GM23338 (cell line): ENCODE data around the gene EXOSC3. TPM values are rescaled to one million over a fixed set of nuclear protein-coding genes. Genes with fewer than 3 reads are reported as not detected.

Experiments
- ATAC-seq: fragments of 200-7000 bp; cut with Tn5 transposase; 3 replicates; pipeline ENCODE4 v1.9.1; 2020
- DNase-seq: peaks from one replicate; pipeline ENCODE4 v3.0.0-alpha.2; 2015; ENCODE audit warnings: low spot score
- H2AFZ ChIP-seq: fragments of 200-600 bp; sonication (generic); 2 replicates; pipeline ENCODE4 v1.8.0; 2016; ENCODE audit warnings: antibody characterized with exemption, mild to moderate bottlenecking, moderate library complexity
- H3F3A ChIP-seq: fragments of 200-600 bp; sonication (generic); replicated peaks from 2 replicates; pipeline ENCODE4 v1.8.0; 2017; ENCODE audit warnings: antibody characterized with exemption, mixed run types, low read depth
- H3K27ac ChIP-seq: fragments of 200-600 bp; sonication (generic); 2 replicates; pipeline ENCODE4 v1.6.1; 2016; ENCODE audit warnings: low read depth
- H3K27me3 ChIP-seq: fragments of 200-600 bp; sonication (generic); 2 replicates; pipeline ENCODE4 v1.8.0; 2016; ENCODE audit warnings: mild to moderate bottlenecking, mixed run types, moderate library complexity; ENCODE audit not compliant: insufficient read depth
- H3K36me3 ChIP-seq: fragments of 200-600 bp; sonication (generic); 2 replicates; pipeline ENCODE4 v1.8.0; 2016; ENCODE audit warnings: mild to moderate bottlenecking; ENCODE audit not compliant: insufficient read depth
- H3K4me1 ChIP-seq: fragments of 200-600 bp; sonication (generic); 2 replicates; pipeline ENCODE4 v1.8.0; 2016; ENCODE audit warnings: mild to moderate bottlenecking, moderate library complexity; ENCODE audit not compliant: insufficient read depth
- H3K4me2 ChIP-seq: fragments of 200-600 bp; sonication (generic); 2 replicates; pipeline ENCODE4 v1.7.1; 2017; ENCODE audit warnings: mixed run types
- H3K4me3 ChIP-seq: fragments of 200-600 bp; sonication (generic); 2 replicates; pipeline ENCODE4 v1.6.1; 2016; ENCODE audit warnings: mixed run types
- H3K79me2 ChIP-seq: fragments of 200-600 bp; sonication (generic); replicated peaks from 2 replicates; pipeline ENCODE4 v1.8.0; 2017; ENCODE audit warnings: mild to moderate bottlenecking; ENCODE audit not compliant: insufficient read depth
- H3K9me2 ChIP-seq: fragments of 200-600 bp; sonication (generic); 2 replicates; pipeline ENCODE4 v1.8.0; 2017; ENCODE audit not compliant: insufficient read depth
- H4K20me1 ChIP-seq: fragments of 200-600 bp; sonication (generic); replicated peaks from 2 replicates; pipeline ENCODE4 v1.8.0; 2017; ENCODE audit warnings: mild to moderate bottlenecking; ENCODE audit not compliant: insufficient read depth
- H3K27ac Mint-ChIP-seq: 2 replicates; pipeline ENCODE4 v1.8.0; 2020; ENCODE audit warnings: inconsistent platforms, mild to moderate bottlenecking, moderate library complexity, mixed read lengths
- H3K27me3 Mint-ChIP-seq: 3 replicates; pipeline ENCODE4 v1.8.0; 2022; ENCODE audit warnings: low read depth, mild to moderate bottlenecking, moderate library complexity, mixed read lengths, inconsistent platforms; ENCODE audit not compliant: insufficient read depth, poor library complexity
- H3K36me3 Mint-ChIP-seq: 3 replicates; pipeline ENCODE4 v1.8.0; 2021; ENCODE audit warnings: low read depth, mild to moderate bottlenecking, inconsistent platforms, moderate library complexity, mixed read lengths
- H3K4me1 Mint-ChIP-seq: 3 replicates; pipeline ENCODE4 v1.8.0; 2020; ENCODE audit warnings: mild to moderate bottlenecking, inconsistent platforms, mixed read lengths
- H3K4me3 Mint-ChIP-seq: 3 replicates; pipeline ENCODE4 v1.8.0; 2021; ENCODE audit warnings: moderate library complexity, mild to moderate bottlenecking, inconsistent platforms, mixed read lengths
- H3K9me3 Mint-ChIP-seq: 3 replicates; pipeline ENCODE4 v1.8.0; 2020; ENCODE audit warnings: moderate library complexity, mild to moderate bottlenecking, inconsistent platforms, mixed read lengths
- CREB1 ChIP-seq: fragments of 250-450 bp; sonication (Bioruptor Pico); IDR thresholded peaks from 2 replicates; pipeline ENCODE4 v1.5.0; 2020; ENCODE audit warnings: low read depth, mild to moderate bottlenecking, moderate library complexity
- EZH2 ChIP-seq: fragments of 200-600 bp; sonication (generic); IDR thresholded peaks from one replicate; pipeline ENCODE4 v1.8.0; 2017; ENCODE audit warnings: antibody characterized with exemption, mild to moderate bottlenecking, low read depth; ENCODE audit not compliant: unreplicated experiment
- EZH2phosphoT487 ChIP-seq: fragments of 200-600 bp; sonication (generic); IDR thresholded peaks from one replicate; pipeline ENCODE4 v1.8.1; 2018; ENCODE audit warnings: antibody characterized with exemption; ENCODE audit not compliant: unreplicated experiment
- JUNB ChIP-seq: IDR thresholded peaks from one replicate; pipeline ENCODE4 v1.6.1; 2016; ENCODE audit warnings: antibody characterized with exemption; ENCODE audit not compliant: unreplicated experiment
- NANOG ChIP-seq: IDR thresholded peaks from 2 replicates; pipeline ENCODE4 v1.6.1; 2016; ENCODE audit warnings: antibody characterized with exemption, borderline replicate concordance
- POLR2AphosphoS5 ChIP-seq: IDR thresholded peaks from 2 replicates; pipeline ENCODE4 v1.6.1; 2016; ENCODE audit warnings: antibody characterized with exemption, low read depth
- REST ChIP-seq: IDR thresholded peaks from one replicate; pipeline ENCODE4 v1.6.1; 2018; ENCODE audit warnings: antibody characterized with exemption; ENCODE audit not compliant: unreplicated experiment
- STAT1 ChIP-seq: IDR thresholded peaks from one replicate; pipeline ENCODE4 v1.6.1; 2016; ENCODE audit warnings: antibody characterized with exemption; ENCODE audit not compliant: unreplicated experiment
- ZNF114 ChIP-seq: fragments of 250-450 bp; sonication (Bioruptor Pico); IDR thresholded peaks from 2 replicates; pipeline ENCODE4 v1.5.0; 2020; ENCODE audit warnings: mild to moderate bottlenecking, moderate library complexity
- ZNF331 ChIP-seq: fragments of 250-450 bp; sonication (Bioruptor Pico); IDR thresholded peaks from 2 replicates; pipeline ENCODE4 v1.5.0; 2020; ENCODE audit warnings: low read depth, mild to moderate bottlenecking, moderate library complexity
- polyA plus RNA-seq: library from polyadenylated mRNA; unstranded; fragments of >200 nt; fragmentation: Nextera tagmentation; extraction: Ambion mirVana; gene quantifications from 2 replicates; pipeline ENCODE4 v1.2.1, GENCODE V29; 2016
- total RNA-seq: library from RNA; depleted of rRNA; stranded (reverse); fragments of >200 nt; shearing (Covaris generic); gene quantifications from 2 replicates; pipeline ENCODE4 v1.2.3, GENCODE V29; 2014
- TF ChIP-seq, protein P1 (sequence below): IDR thresholded peaks from 2 replicates; pipeline ENCODE4 v1.6.1; 2016; ENCODE audit warnings: antibody characterized with exemption
- TF ChIP-seq, protein P2 (sequence below): fragments of 250-450 bp; sonication (Bioruptor Pico); IDR thresholded peaks from 2 replicates; pipeline ENCODE4 v1.5.0; 2020; ENCODE audit warnings: mild to moderate bottlenecking, moderate library complexity

Gene EXOSC3
- total and polyA plus RNA-seq, 2 experiments from 2014 or later: 62.3 to 149 TPM

DNA sequence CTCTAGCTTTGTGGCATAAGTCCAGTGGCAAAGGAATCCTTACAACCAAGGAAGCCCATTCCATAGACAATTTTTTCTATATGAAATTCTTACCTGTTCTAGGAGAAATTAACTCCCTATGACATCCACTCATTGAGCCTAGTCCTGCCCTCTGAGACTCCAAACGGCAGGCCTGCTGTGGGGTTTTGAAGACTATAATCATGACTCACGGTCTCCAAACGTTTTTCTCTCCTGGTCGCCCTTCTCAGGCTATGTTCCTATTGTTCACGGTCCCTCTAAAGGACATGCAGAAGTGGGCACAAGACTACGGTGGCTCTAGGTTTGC is 611 bp downstream of the EXOSC3 start (continued):
- TF ChIP-seq JUNB: no peak
- TF ChIP-seq, protein P1, sequence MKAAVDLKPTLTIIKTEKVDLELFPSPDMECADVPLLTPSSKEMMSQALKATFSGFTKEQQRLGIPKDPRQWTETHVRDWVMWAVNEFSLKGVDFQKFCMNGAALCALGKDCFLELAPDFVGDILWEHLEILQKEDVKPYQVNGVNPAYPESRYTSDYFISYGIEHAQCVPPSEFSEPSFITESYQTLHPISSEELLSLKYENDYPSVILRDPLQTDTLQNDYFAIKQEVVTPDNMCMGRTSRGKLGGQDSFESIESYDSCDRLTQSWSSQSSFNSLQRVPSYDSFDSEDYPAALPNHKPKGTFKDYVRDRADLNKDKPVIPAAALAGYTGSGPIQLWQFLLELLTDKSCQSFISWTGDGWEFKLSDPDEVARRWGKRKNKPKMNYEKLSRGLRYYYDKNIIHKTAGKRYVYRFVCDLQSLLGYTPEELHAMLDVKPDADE: no peak
- TF ChIP-seq EZH2: no peak
- no peak for TF ChIP-seq REST
- no peak for TF ChIP-seq ZNF331 (CRISPR knock-in tag)
- TF ChIP-seq NANOG: no peak
- no peak for TF ChIP-seq CREB1 (CRISPR knock-in tag)
- no peak for TF ChIP-seq ZNF114 (CRISPR knock-in tag)

DNA sequence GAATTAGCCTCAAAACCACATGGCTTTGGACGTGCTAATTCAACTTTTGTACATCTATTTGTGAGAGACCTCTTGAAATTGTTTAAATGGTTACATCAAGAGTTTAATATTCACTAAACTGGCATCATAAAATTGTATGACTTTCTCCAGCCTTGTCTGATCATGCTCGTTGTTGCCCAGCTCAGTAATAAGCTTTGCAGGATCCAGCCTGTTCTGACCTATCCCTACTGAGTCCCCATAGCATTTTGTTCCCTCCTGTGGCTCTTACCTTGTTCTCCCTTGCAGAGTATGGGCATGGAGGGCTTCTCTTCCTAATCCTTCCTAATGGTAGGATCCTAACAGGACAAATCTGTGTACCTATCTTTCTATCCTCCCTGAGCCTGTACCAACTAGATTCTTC is 6.3 kb downstream of the EXOSC3 start:
- peaks cover 69% of the 10 kb centered on the region for H3K36me3 Mint-ChIP-seq
- TF ChIP-seq CREB1 (CRISPR knock-in tag) (no peak), EZH2phosphoT487 (no peak), STAT1 (no peak), EZH2 (no peak), JUNB (no peak), NANOG (no peak), ZNF114 (CRISPR knock-in tag) (no peak), POLR2AphosphoS5 (no peak), ZNF331 (CRISPR knock-in tag) (no peak)
- TF ChIP-seq, protein P1: no peak
- TF ChIP-seq, protein P2, sequence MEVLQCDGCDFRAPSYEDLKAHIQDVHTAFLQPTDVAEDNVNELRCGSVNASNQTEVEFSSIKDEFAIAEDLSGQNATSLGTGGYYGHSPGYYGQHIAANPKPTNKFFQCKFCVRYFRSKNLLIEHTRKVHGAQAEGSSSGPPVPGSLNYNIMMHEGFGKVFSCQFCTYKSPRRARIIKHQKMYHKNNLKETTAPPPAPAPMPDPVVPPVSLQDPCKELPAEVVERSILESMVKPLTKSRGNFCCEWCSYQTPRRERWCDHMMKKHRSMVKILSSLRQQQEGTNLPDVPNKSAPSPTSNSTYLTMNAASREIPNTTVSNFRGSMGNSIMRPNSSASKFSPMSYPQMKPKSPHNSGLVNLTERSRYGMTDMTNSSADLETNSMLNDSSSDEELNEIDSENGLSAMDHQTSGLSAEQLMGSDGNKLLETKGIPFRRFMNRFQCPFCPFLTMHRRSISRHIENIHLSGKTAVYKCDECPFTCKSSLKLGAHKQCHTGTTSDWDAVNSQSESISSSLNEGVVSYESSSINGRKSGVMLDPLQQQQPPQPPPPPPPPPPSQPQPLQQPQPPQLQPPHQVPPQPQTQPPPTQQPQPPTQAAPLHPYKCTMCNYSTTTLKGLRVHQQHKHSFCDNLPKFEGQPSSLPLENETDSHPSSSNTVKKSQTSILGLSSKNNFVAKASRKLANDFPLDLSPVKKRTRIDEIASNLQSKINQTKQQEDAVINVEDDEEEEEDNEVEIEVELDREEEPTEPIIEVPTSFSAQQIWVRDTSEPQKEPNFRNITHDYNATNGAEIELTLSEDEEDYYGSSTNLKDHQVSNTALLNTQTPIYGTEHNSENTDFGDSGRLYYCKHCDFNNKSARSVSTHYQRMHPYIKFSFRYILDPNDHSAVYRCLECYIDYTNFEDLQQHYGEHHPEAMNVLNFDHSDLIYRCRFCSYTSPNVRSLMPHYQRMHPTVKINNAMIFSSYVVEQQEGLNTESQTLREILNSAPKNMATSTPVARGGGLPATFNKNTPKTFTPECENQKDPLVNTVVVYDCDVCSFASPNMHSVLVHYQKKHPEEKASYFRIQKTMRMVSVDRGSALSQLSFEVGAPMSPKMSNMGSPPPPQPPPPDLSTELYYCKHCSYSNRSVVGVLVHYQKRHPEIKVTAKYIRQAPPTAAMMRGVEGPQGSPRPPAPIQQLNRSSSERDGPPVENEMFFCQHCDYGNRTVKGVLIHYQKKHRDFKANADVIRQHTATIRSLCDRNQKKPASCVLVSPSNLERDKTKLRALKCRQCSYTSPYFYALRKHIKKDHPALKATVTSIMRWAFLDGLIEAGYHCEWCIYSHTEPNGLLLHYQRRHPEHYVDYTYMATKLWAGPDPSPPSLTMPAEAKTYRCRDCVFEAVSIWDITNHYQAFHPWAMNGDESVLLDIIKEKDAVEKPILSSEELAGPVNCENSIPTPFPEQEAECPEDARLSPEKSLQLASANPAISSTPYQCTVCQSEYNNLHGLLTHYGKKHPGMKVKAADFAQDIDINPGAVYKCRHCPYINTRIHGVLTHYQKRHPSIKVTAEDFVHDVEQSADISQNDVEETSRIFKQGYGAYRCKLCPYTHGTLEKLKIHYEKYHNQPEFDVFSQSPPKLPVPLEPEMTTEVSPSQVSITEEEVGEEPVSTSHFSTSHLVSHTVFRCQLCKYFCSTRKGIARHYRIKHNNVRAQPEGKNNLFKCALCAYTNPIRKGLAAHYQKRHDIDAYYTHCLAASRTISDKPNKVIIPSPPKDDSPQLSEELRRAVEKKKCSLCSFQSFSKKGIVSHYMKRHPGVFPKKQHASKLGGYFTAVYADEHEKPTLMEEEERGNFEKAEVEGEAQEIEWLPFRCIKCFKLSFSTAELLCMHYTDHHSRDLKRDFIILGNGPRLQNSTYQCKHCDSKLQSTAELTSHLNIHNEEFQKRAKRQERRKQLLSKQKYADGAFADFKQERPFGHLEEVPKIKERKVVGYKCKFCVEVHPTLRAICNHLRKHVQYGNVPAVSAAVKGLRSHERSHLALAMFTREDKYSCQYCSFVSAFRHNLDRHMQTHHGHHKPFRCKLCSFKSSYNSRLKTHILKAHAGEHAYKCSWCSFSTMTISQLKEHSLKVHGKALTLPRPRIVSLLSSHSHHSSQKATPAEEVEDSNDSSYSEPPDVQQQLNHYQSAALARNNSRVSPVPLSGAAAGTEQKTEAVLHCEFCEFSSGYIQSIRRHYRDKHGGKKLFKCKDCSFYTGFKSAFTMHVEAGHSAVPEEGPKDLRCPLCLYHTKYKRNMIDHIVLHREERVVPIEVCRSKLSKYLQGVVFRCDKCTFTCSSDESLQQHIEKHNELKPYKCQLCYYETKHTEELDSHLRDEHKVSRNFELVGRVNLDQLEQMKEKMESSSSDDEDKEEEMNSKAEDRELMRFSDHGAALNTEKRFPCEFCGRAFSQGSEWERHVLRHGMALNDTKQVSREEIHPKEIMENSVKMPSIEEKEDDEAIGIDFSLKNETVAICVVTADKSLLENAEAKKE (CRISPR knock-in tag): no peak

More for the DNA sequence above, 6.3 kb downstream of the EXOSC3 start:
- no peak overlapping the region for H3K4me3 ChIP-seq
- ATAC-seq (no peak), DNase-seq (no peak)
- H3K36me3 ChIP-seq: peaks cover 52% of the 10 kb centered on the region
- no peak overlapping the region for H2AFZ ChIP-seq
- Mint-ChIP-seq H3K27me3 (peaks cover 6% of the 10 kb centered on the region), H3K9me3 (no peaks in the 10 kb centered on the region), H3K4me1 (peaks cover 6% of the 10 kb centered on the region), H3K27ac (no peak overlapping the region), H3K4me3 (no peak overlapping the region)
- H3K9me2 ChIP-seq: no peaks in the 10 kb centered on the region
- H3K27me3 ChIP-seq: no peaks in the 10 kb centered on the region
- peaks cover 35% of the 10 kb centered on the region for H4K20me1 ChIP-seq
- no peak overlapping the region for H3K27ac ChIP-seq
- H3K4me2 ChIP-seq: no peak overlapping the region
- 0 out of 2 replicates have a peak, but pooled peaks cover under 1% of the 10 kb centered on the region for H3K4me1 ChIP-seq
- H3K79me2 ChIP-seq: peaks cover 24% of the 10 kb centered on the region
- no peaks in the 10 kb centered on the region for H3F3A ChIP-seq
